Heart right ventricle (tissue), 16 donors: ENCODE results near the gene TMEM154. TPM values are rescaled to one million over a fixed set of nuclear protein-coding genes. Genes with fewer than 3 reads are reported as not detected.

ENCODE experiments used
- ATAC-seq, 8 donors: fragments of 200-7000 bp; cut with Tn5 transposase; one replicate each; pipeline ENCODE4 v1.9.1; 2020; ENCODE audit warnings: mild to moderate bottlenecking in 8 of 8, moderate library complexity in 8 of 8, moderate number of reproducible peaks in 1 of 8
- DNase-seq, 2 donors: peaks; one replicate each; pipeline ENCODE4 v3.0.0-alpha.2; 2020
- H3K27ac ChIP-seq, 10 donors: fragments of 200-600 bp; sonication (generic) in 2 of 10; one replicate each; pipeline versions ENCODE4 v1.5.0 to v1.8.0; 2020 to 2022; ENCODE audit warnings: mild to moderate bottlenecking in 3 of 10
- H3K27me3 ChIP-seq, 7 donors: fragments of 200-600 bp; one replicate each; pipeline ENCODE4 v1.8.0; 2021 to 2022; ENCODE audit warnings: mild to moderate bottlenecking in 2 of 7
- H3K36me3 ChIP-seq, 9 donors: fragments of 200-600 bp; sonication (generic) in 1 of 9; one replicate each; pipeline versions ENCODE4 v1.5.0 to v1.8.0; 2020 to 2022; ENCODE audit warnings: mild to moderate bottlenecking in 2 of 9
- H3K4me1 ChIP-seq, 9 donors: fragments of 200-600 bp; sonication (generic) in 1 of 9; one replicate each; pipeline versions ENCODE4 v1.5.0 to v1.8.0; 2020 to 2022; ENCODE audit warnings: mild to moderate bottlenecking in 4 of 9
- H3K4me3 ChIP-seq, 10 donors: fragments of 200-600 bp; sonication (generic) in 2 of 10; one replicate each; pipeline versions ENCODE4 v1.5.0 to v1.8.0; 2020 to 2022; ENCODE audit warnings: mild to moderate bottlenecking in 7 of 10, moderate library complexity in 2 of 10
- H3K9me3 ChIP-seq, 11 donors: fragments of 200-600 bp in 10 of 11; sonication (generic) in 2 of 11; one replicate each; pipeline versions ENCODE4 v1.5.0 to v1.8.0; 2013 to 2022; ENCODE audit warnings: mild to moderate bottlenecking in 2 of 11, control low read depth in 1 of 11, moderate library complexity in 1 of 11
- CTCF ChIP-seq, 9 donors: fragments of 200-600 bp; sonication (generic) in 2 of 9; IDR thresholded peaks; one replicate each; pipeline versions ENCODE4 v1.5.0 to v1.8.0; 2021 to 2022; ENCODE audit warnings: antibody characterized with exemption in 9 of 9, mild to moderate bottlenecking in 5 of 9, moderate library complexity in 1 of 9
- WGBS, 2 donors: extraction: QIAGEN DNeasy Blood & Tissue Kit; methylation state at CpG; one replicate each; pipeline ENCODE4 v1.1.7; 2013; ENCODE audit warnings: inconsistent platforms in 1 of 2; 5-methylcytosine and 5-hydroxymethylcytosine counted together
- intact Hi-C, 10 donors: fragments of 100-400 bp; cut with DNase I; formaldehyde crosslinking; loops; one replicate each; pipeline versions ENCODE4 v1.11.1 to v1.14.2; 2022
- polyA plus RNA-seq, 2 donors: library from polyadenylated mRNA; stranded (reverse); fragments of 200-250 nt; gene quantifications; one replicate each; pipeline ENCODE4 v1.2.3, GENCODE V29; 2013
- total RNA-seq, 10 donors: library from RNA; stranded (reverse); fragmentation: NEBNext Ultra II Directional in 3 of 10; extraction: Animal tissue kit (Norgen Biotek cat#: 25700) in 3 of 10; gene quantifications; one replicate each; pipeline versions ENCODE4 v1.2.1 to v1.2.4, GENCODE V29; 2021 to 2023
- donor health status: Arrhythmogenic right ventricular cardiomyopathy.
- donor health status: ischemic (EF 13 %, LVEDD 7.1; RV severe dilation, severe dysfunction).
- donor health status: healthy with polysubstance abuse.
- donor health status: DM: no; HTN: yes; CAD: no.
- donor health status: DM: no; HTN: no; CAD: no.
- donor health status: ischemic (EF 25% LVEDD 6.9; RV normal size, moderate dysfunction).
- donor health status: ischemic (EF 25% LVEDD 5.7; RV mildly dilated, moderate dysfunction).
- donor health status: healthy.
- donor health status: DM: yes; HTN: yes; CAD: no.
- donor health status: Ischemic cardiomyopathy.
- donor health status: ischemic (EF 35%, LVEDD 5.7; RV mildly dilated, moderate dysfunction).
- donor health status: nonischemic (EF 11% LVEDD 7.7; RV severe dilation, severe dysfunction).
- donor health status: DM: yes; HTN: yes; CAD: no.
- donor health status: PGD.
- donor health status: ischemic (EF 29% LVEDD 5.4; RV normal size, mild dysfunction).
- donor health status: nonischemic (EF 23%, LVEDD 6.1; RV moderate dilation, normal function).

TMEM154 gene
- total and polyA plus RNA-seq, 12 donors: 0.25 to 5.4 (median 1.8) TPM

- WGBS, 2 donors: 77 to 81% methylated on average over 2 of the region's 2 CpGs
- Histone ChIP-seq H3K36me3 (no peaks in the 10 kb centered on the region), H3K27me3 (peaks cover 0 to 6% (median 0%) of the 10 kb centered on the region in 7 donors), H3K27ac (no peak overlapping the region), H3K4me1 (peaks cover 0 to 14% (median 4%) of the 10 kb centered on the region in 9 donors), H3K4me3 (no peak overlapping the region), H3K9me3 (no peaks in the 10 kb centered on the region)
- no peak for DNase-seq
- intact Hi-C loops: no loop called here
- no peak for ATAC-seq
- TF ChIP-seq CTCF (IDR thresholded peaks at IDR 0.05): no peak
Observed at GRCh38 chr4:152594057-152594456, 85.7 kb downstream of the TMEM154 start.

- Histone ChIP-seq H3K36me3 (no peaks in the 10 kb centered on the region), H3K27me3 (peaks cover 0 to 6% (median 0%) of the 10 kb centered on the region in 7 donors), H3K27ac (no peak overlapping the region), H3K4me1 (peaks cover 0 to 14% (median 4%) of the 10 kb centered on the region in 9 donors), H3K4me3 (peak overlapping the region in 4 of 10 donors; percentile 13 to 37 (median 26)), H3K9me3 (no peaks in the 10 kb centered on the region)
- intact Hi-C loops: no loop called here
- TF ChIP-seq CTCF (IDR thresholded peaks at IDR 0.05): no peak
- DNase-seq (no peak), ATAC-seq (no peak)
- WGBS, 2 donors: 80 to 84% methylated on average over 6 of the region's 6 CpGs
Observed at GRCh38 chr4:152591876-152592275, 87.9 kb downstream of the TMEM154 start.

GRCh38 chr4:152591396-152591795 is 88.4 kb downstream of the TMEM154 start:
- no peaks in the 10 kb centered on the region for H3K9me3 ChIP-seq
- WGBS, 2 donors: 5 to 7% methylated on average over 13 of the region's 13 CpGs
- no peak overlapping the region for H3K27ac ChIP-seq
- peak in 7 of 8 donors; percentile 52 to 91 (median 69) for ATAC-seq
- H3K4me3 ChIP-seq: peak overlapping the region in 9 of 10 donors; percentile 7 to 37 (median 19)
- DNase-seq: peak; percentile 20 to 62
- H3K27me3 ChIP-seq: peaks cover 0 to 6% (median 0%) of the 10 kb centered on the region in 7 donors
- intact Hi-C loops: no loop called here
- TF ChIP-seq CTCF (IDR thresholded peaks at IDR 0.05): no peak
- no peaks in the 10 kb centered on the region for H3K36me3 ChIP-seq
- H3K4me1 ChIP-seq: peaks cover 0 to 14% (median 4%) of the 10 kb centered on the region in 9 donors

- DNase-seq (no peak), ATAC-seq (no peak)
- intact Hi-C loops: no loop called here
- no peak for TF ChIP-seq CTCF (IDR thresholded peaks at IDR 0.05)
- Histone ChIP-seq H3K36me3 (no peaks in the 10 kb centered on the region), H3K27ac (no peak overlapping the region), H3K27me3 (peaks cover 0 to 6% (median 0%) of the 10 kb centered on the region in 7 donors), H3K4me3 (no peak overlapping the region), H3K4me1 (peaks cover 0 to 14% (median 4%) of the 10 kb centered on the region in 9 donors), H3K9me3 (no peaks in the 10 kb centered on the region)
- 55 to 56% methylated on average over 4 of the region's 4 CpGs for WGBS, 2 donors
Observed at GRCh38 chr4:152590179-152591031, 89.4 kb downstream of the TMEM154 start.
